PC-9 (cell line): ENCODE measurements around the gene SIPA1L3.

ENCODE experiments used
- EZH2 ChIP-seq: fragments of 200-600 bp; sonication (generic); IDR thresholded peaks from 2 replicates; pipeline ENCODE4 v1.8.0; 2017; ENCODE audit warnings: antibody characterized with exemption, low read depth
- TF ChIP-seq, protein P1 (sequence below): fragments of 200-600 bp; sonication (generic); conservative IDR thresholded peaks from 2 replicates; pipeline ENCODE4 v1.6.1; 2017; ENCODE audit warnings: mixed run types, antibody characterized with exemption, mild to moderate bottlenecking, moderate library complexity

DNA sequence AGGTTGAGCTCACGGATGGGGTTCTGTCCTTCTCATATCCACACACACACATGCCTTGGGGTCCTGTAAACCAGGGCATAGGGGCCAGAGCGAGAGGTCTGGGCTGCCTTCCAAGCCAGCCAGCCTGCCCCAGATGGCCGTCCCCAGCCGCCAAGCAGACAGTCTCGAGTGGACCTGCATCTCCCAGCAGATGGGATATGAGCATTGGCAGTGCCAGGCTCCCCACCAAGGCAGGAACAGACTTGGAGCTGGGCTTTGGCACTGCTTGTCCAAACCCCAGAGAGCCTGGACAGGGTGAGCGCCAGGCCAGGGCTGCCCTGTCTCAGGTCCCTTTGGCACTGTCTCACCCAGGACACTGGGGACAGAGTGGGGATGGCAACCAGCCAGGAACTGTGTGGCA, 186.6 kb downstream of the SIPA1L3 start:
- TF ChIP-seq, protein P1, sequence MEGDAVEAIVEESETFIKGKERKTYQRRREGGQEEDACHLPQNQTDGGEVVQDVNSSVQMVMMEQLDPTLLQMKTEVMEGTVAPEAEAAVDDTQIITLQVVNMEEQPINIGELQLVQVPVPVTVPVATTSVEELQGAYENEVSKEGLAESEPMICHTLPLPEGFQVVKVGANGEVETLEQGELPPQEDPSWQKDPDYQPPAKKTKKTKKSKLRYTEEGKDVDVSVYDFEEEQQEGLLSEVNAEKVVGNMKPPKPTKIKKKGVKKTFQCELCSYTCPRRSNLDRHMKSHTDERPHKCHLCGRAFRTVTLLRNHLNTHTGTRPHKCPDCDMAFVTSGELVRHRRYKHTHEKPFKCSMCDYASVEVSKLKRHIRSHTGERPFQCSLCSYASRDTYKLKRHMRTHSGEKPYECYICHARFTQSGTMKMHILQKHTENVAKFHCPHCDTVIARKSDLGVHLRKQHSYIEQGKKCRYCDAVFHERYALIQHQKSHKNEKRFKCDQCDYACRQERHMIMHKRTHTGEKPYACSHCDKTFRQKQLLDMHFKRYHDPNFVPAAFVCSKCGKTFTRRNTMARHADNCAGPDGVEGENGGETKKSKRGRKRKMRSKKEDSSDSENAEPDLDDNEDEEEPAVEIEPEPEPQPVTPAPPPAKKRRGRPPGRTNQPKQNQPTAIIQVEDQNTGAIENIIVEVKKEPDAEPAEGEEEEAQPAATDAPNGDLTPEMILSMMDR, result no peak
- no peak for TF ChIP-seq EZH2
